ENCODE measurements around the gene RHOF.

The RHOF gene

DNA sequence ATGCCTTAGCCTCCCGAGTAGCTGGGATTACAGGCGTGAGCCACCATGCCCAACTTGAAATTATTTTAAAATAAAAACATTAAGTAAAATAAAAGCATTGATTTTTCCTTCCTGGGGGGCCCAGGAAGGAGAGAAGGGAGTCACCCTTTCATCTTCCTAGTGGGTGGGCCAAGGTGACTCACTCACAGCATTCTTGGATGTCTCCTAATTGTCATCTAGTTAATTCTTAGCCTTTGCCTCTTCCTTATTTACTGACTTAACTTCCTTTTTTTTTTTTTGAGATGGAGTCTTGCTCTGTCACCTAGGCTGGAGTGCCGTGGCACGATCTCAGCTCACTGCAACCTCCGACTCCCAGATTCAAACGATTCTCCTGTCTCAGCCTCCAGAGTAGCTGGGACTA is 51.7 kb downstream of the RHOF start:
- H3K27ac ChIP-seq, result no peak overlapping the region
- TF ChIP-seq, protein P1, sequence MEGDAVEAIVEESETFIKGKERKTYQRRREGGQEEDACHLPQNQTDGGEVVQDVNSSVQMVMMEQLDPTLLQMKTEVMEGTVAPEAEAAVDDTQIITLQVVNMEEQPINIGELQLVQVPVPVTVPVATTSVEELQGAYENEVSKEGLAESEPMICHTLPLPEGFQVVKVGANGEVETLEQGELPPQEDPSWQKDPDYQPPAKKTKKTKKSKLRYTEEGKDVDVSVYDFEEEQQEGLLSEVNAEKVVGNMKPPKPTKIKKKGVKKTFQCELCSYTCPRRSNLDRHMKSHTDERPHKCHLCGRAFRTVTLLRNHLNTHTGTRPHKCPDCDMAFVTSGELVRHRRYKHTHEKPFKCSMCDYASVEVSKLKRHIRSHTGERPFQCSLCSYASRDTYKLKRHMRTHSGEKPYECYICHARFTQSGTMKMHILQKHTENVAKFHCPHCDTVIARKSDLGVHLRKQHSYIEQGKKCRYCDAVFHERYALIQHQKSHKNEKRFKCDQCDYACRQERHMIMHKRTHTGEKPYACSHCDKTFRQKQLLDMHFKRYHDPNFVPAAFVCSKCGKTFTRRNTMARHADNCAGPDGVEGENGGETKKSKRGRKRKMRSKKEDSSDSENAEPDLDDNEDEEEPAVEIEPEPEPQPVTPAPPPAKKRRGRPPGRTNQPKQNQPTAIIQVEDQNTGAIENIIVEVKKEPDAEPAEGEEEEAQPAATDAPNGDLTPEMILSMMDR (conservative IDR thresholded peaks at IDR 0.05), result no peak

DNA sequence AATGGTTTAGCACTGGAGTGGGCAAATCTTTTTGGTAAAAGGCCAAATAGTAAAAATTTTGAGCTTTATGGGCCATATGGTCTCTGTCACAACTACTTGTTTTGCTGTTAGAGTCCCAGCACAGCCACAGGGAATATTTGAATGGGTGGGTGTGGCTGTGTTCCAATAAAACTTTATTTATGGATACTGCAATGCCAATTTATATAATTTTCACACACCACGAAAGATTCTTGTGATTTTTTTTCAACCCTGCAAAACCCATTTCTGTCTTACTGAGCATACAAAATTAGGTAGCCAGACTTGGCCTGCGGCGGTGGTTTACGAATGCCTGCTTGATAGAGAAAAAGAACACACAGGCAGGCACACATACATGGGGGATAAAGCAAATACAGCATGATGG is 52.6 kb downstream of the RHOF start:
- TF ChIP-seq, protein P1 (conservative IDR thresholded peaks at IDR 0.05), result no peak
- H3K27ac ChIP-seq, result no peak overlapping the region

DNA sequence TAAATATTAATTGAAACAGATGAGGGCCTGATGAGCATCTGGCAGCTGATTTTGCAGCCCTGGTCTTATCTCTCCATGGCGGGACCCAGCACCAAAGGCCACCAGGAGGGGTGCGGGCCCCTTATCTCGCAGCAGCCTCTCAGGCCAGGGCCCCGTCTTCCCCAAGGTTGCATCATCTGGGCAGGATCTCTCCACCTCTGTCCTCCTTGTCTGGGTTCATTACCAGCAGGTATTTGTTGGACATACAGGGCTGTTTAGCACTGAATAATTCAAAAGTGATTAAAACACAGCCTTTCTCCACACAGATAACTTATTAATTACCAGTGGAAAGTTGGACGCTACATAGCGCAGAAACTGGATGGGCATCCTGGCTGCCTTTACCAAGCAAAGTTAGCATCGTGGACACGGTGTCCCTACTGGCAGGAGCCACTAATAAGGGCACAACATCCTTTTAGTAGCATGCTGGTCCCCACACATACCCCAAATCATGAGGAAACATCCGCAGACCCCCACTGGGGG is 55.1 kb downstream of the RHOF start:
- no peak overlapping the region for H3K27ac ChIP-seq
- TF ChIP-seq, protein P1 (conservative IDR thresholded peaks at IDR 0.05), result no peak

DNA sequence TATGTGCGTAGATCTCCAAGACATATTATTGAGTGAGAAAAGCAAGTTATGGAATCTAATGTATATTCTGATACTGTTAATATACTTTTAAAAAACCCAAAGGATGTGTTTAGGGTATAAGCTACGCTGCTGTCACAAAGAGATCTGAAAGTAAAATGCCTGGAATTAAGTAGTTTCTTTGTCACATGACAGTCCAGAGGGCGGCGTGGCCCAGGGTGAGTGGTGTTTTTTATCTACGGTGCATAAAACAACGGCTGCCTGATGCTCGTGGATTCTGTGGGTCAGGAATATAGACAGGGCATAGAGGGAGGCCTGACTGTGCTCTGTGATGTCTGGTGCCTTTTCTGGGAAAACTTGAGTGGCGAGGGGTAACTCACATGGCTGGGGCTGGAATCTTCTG is 59.6 kb downstream of the RHOF start:
- TF ChIP-seq, protein P1 (conservative IDR thresholded peaks at IDR 0.05), result no peak
- H3K27ac ChIP-seq, result no peak overlapping the region

DNA sequence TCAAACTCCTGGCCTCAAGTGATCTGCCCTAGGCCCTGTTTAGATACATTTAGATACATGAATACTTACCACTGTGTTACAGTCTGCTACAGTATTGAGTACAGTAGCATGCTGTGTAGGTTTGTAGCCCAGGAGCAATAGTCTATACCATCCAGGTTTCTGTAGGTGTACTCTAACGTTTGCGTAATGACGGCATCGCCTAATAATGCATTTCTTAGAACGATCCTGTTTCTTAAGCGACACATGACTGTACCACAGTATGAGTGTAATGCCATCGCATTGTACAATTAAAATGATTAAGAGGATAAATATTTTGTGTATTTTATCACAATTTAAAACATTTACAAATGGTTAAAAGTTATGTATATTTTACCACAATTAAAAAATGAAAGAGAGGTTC is 62.0 kb downstream of the RHOF start:
- no peak overlapping the region for H3K27ac ChIP-seq
- TF ChIP-seq, protein P1 (conservative IDR thresholded peaks at IDR 0.05), result no peak

DNA sequence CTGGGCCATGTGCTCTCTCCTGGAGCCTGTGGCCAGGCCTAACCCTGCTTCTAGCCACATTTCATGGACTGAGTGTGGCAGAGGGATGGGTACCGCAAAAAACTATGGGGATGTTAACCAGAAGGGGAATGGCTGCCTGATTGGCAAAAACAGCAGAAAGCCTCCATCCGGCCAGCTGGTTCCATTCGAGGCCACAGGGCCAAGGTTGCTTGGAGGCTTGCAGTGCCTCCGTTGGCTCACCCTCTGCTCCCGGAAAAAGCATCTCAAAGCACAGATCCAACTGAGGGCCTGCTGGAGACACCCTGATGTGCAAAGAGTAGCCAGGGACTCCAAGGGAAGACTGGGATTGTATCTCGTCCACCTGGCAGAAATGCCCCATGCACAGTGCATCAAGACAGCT is 64.5 kb downstream of the RHOF start:
- TF ChIP-seq, protein P1 (conservative IDR thresholded peaks at IDR 0.05), result no peak

More for the DNA sequence above, 64.5 kb downstream of the RHOF start:
- H3K27ac ChIP-seq, result no peak overlapping the region
